ENCODE results near the gene LGR6.
A peak's percentile ranks its signal among the peaks of the same experiment; 100 is the strongest.
"Not testable (repeated sequence)": the region's sequence is repeated elsewhere in the genome, so short reads cannot be mapped to it uniquely, and the experiment has no call there.

LGR6 gene

GRCh38 chr1:202159534-202160371 lies 33.8 kb upstream of the LGR6 start:
- no peak for DNase-seq

GRCh38 chr1:202160377-202160940 lies 33.1 kb upstream of the LGR6 start, which contains the start of gene PTPN7:
PTPN7 (minus strand) TSS chr1:202160602; CDS start chr1:202159402, 1,200 bp downstream.
- DNase-seq: no peak

- DNase-seq: no peak
Observed at GRCh38 chr1:202161151-202162046, 32.2 kb upstream of the LGR6 start.

GRCh38 chr1:202162047-202162417 lies 31.6 kb upstream of the LGR6 start:
- DNase-seq: no peak

- DNase-seq: no peak
Observed at GRCh38 chr1:202162418-202163280, 30.9 kb upstream of the LGR6 start.

- no peak for DNase-seq
Observed at GRCh38 chr1:202163281-202164270, 30.0 kb upstream of the LGR6 start.

- no peak for DNase-seq
Observed at GRCh38 chr1:202164271-202165037, 29.1 kb upstream of the LGR6 start.

GRCh38 chr1:202165267-202165941 lies 28.2 kb upstream of the LGR6 start:
- DNase-seq: no peak

- no peak for DNase-seq
Observed at GRCh38 chr1:202165942-202166843, 27.4 kb upstream of the LGR6 start.

GRCh38 chr1:202167054-202167453 lies 26.5 kb upstream of the LGR6 start:
- not testable (repeated sequence) for DNase-seq

GRCh38 chr1:202167708-202168415 lies 25.7 kb upstream of the LGR6 start:
- peak; percentile 68 for DNase-seq

GRCh38 chr1:202168861-202169260 lies 24.7 kb upstream of the LGR6 start:
- no peak for DNase-seq

- DNase-seq: no peak
Observed at GRCh38 chr1:202170726-202171125, 22.9 kb upstream of the LGR6 start.

- no peak for DNase-seq
Observed at GRCh38 chr1:202171292-202172014, 22.1 kb upstream of the LGR6 start.

- no peak for DNase-seq
Observed at GRCh38 chr1:202172015-202172355, 21.6 kb upstream of the LGR6 start.

GRCh38 chr1:202173993-202174392 lies 19.6 kb upstream of the LGR6 start:
- no peak for DNase-seq

All from NCI-H1092 (cell line).